Measurements from ENCODE around the gene GNAZ.

The GNAZ gene

GRCh38 chr22:23109079-23109347 is 38.7 kb downstream of the GNAZ start:
- no peak for DNase-seq

GRCh38 chr22:23109441-23109978 is 39.2 kb downstream of the GNAZ start:
- DNase-seq: no peak

DNA sequence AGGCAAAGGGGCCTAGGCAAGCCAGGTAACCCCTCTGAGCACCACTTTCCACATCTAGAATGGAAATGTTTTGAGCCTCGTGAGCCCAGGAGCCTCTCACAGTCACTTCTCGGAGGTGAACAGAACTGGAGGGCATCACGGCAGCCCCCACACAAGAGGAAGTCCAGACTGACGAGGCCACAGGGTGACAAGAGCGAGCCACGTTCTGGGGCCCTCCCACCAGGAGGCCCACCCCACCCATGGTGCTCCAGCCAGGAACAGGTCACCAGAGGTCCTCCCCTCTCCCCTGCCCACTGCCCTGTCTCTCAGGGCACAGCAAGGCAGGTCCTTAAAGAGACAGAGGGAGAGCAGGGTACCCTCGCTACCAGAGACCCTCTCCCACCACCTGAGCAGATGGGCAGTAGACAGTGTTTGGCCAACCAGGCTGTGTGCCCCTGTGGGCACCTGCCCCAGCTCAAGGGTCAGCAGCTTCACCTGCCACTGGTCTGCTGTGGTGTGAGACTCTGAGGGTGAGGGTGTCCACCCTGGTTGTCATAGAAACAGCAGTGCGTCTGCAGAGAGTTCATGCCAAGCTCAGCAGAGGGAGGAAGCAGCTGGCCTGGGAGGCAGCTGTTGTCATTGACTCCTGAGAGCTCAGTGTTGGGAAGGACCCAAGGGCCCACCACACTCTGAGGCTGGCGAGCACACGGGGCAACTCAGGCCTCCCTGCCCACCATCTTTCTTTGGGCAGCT is 40.0 kb downstream of the GNAZ start:
- no peak for DNase-seq

DNA sequence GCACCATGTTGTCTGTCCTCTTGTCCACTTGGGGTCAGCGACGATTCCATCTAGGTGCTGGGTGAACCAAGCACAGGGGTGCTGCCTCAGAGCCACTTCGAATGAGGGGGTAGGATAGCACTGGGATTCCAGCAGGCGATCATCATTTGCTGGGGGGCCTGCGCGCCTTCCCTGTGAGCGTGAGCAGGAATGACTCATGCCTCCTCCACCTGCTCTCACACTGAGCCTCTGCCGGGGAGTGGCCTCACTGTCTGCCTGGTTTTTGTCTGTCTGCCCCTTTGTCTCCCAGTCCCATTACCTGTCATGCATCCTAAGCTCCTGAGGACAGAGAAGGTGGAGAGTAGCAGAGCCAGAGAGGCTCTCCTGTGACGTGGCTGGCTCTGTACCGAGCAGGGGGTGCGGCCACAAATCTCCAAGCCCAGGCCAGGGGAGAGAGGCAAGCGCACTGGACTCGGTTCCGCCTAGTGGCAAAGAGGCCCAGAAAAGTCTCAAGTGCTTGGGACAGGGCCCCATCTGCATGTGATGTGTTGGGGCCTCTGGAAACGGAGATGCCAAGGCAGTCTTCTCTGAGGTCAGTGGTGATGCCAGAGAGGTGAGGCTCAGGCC is 40.7 kb downstream of the GNAZ start:
- no peak for DNase-seq

GRCh38 chr22:23112472-23113012 is 42.2 kb downstream of the GNAZ start:
- DNase-seq: no peak

GRCh38 chr22:23113067-23113846 is 42.9 kb downstream of the GNAZ start:
- DNase-seq: no peak

DNA sequence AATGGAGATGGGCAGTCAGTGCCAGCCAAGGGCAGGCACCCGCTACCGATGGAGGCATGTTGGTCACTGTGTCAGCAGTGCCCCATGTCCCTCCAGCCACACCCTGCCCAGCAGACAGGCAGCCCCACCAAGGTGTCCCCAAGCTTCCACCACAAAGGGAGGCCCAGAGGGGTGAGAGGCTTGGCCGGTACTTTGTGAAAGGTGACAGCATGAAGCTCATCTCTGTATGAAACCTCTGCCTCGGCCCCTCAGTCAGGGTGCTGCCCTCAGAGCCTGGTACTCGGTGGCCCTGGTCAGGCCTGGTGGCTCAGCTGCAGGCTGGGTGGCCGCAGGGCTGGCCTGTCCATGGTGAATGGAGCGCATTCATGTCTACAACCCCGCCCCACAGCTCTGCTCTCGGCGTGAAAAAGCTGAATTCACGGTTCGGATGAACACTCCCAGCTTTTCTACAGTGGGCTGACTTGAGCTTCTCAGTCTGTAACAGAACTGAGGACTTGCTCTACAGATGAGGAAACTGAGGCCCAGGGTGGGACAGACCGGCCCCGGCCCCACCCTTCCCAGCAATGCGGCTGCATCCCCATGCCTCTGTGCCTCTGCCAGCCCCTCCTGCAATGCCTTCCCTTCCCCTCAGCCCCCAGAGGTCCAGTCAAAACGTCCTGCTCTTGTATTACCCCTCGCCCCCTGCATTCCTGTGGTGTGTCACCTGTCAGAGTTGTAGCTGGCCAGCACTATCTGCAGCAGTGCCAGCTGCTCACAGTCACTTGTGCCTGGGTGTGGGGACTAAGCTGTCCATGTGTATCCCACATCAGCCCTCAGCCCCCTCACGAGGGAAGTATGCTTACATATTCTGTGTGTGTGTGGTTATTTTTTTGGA is 43.8 kb downstream of the GNAZ start:
- DNase-seq: no peak

GRCh38 chr22:23114721-23115020 is 44.4 kb downstream of the GNAZ start:
- no peak for DNase-seq

- no peak for DNase-seq
Observed at GRCh38 chr22:23115369-23115768, 45.0 kb downstream of the GNAZ start.

DNA sequence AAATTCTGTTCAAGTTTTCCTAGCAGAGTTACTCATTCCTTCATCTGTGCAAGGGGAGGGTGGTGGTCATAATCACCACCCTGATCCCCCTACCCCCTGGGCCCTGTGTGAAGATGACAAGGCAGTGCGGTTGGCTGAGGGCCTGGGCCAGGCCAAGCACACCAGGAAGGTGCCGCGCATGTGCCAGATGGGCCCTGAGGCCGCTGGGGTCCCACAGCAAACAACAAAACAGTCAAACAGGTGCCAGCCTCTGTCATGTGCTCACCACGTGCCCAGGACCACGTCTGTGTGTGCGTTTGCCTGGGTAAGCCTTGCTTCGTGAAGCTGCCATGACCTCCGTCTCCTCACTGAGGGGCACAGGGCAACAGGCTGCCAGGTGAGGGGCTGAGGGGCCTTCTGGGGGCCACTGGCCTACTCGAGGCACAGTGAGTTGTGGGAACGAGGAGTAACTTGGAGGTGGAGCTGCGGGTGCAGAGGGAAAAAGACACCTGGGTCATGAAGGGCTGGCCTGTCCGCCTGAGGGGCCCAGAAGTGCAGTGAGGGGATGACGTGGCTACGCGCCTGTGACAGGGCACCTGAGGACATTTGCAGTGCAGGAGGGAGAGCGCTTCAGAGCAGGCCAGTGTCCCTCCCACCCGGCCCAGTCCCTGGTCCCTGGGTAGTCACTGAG is 45.6 kb downstream of the GNAZ start:
- no peak for DNase-seq

GRCh38 chr22:23116506-23117263 is 46.4 kb downstream of the GNAZ start:
- no peak for DNase-seq

GRCh38 chr22:23117275-23117674 is 47.0 kb downstream of the GNAZ start:
- DNase-seq: no peak

DNA sequence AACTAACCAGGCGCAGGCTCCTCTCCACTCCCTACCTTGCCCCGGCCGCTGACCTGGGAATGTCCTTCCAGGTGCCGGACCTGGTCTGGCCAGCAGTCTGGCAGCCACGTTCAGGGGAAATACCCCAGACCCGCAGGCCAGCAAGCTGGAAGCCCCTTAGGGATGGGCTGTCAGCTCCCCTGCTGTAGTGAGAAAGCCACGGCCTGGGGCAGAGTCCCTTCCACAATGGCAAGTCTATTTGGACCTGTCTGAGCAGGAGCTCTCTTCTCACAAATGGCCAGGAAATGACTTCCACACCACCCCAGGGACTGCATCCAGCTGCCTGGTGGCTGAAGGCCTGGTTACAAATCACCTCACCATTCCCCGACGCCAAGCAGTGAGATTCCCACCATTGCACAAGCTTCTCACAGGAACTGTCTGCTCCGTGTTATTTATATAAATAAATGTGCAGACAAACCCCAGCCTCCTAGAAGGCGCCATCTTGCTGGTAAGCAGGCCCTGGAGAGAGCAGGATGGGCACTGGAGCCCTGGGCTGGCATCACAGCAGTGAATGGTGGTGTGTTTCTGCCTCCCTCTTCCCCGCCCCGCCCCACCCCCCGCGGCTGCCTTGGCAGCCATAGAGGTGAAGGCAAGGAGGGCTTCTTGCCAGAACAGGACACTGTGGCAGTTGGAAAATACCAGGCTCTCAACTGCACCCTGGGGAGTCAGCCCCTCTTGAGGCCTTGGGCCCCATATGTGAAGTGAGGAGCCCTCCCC is 47.8 kb downstream of the GNAZ start:
- no peak for DNase-seq

GRCh38 chr22:23118647-23119493 is 48.6 kb downstream of the GNAZ start:
- no peak for DNase-seq

DNA sequence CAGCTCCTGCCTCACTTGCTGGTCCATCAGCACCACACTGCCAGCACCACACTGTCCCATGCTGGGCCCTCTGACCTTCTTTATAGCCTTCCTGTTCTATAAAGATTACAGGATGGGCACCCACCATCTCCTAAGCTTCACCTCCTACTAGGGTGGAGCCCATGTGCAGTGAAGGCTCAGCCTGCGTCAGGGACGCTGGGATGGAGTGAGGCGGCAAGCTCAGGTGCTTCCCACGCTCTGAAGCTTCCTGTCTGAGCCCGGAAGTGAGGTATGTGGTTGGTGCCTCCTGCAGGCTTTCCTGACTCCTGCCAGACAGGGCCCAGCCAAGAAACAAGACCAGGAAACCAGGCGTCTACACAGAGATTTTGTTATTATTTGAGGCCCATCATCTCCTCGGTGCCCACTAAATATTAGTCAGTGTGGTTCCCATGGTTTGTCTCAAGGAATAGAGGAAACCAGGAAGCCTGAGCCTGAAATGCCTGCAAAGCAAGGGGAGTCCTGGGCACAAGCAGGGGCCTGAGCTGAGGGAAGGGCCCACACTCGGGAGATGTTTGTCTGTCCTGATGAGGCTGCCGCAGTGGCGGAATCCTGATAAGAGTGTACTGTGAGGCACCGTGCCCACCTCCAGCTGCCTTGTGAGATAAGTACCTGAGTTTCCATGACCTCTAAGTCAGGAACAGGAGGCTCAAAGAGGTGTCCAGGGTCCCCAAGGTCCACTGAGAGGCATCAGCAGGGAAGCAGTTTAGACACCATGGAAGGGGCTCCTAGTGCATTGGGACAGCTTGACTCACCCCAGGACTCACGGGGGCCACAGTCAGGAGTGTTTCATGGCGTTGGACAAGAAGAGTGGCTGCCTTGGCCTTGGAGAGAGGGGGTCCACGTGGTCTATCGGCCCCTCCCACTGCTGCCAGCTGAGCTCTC is 49.4 kb downstream of the GNAZ start:
- DNase-seq: no peak

GRCh38 chr22:23120415-23120899 is 50.1 kb downstream of the GNAZ start:
- DNase-seq: no peak

DNA sequence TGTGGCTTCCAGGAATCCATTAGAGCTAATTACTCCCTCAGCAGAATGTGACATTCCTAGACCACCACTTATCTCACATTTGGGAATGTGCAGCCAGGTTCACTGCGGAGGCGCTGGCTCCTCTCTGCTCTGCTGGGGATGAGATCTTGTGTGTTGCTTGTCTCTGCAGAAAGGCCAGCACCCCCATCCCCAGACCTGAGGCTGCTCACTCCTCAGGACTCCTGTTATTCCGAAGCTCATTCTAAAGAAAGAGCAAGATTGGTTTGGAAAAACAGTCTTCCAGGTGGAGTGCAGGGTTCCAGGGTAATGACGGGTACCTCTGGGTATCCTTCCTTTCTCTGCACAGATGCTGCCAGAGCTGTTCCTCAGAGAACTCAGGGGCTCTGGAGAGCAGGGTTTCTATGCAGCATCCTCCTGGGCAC is 50.7 kb downstream of the GNAZ start:
- no peak for DNase-seq

DNA sequence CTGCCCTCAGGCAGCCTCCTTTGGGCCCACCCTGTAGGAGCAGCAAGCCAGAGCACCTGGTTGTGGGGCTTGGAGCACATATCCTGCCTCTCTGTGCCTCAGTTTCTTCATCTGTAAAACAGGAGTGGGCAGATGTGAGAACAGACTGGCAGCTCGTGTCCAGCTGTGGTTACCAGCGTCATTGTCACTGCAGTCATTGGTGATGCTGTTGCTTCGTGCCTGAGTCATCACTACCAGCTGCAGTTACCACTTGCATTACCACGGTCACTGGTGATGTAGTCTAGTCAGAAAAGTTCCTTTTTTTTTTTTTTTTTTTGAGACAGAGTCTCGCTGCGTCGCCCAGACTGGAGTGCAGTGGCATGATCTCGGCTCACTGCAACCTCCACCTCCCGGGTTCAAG is 51.1 kb downstream of the GNAZ start:
- no peak for DNase-seq

All from cortex of kidney (tissue), 1 donor.